Stimulated activated CD4-positive, alpha-beta T cell treated with anti-CD3 and anti-CD28 coated beads, TNF-alpha, amount 100 ng/mL, for 24 hours (primary cell): ENCODE measurements around the gene GJD3.
"Not testable (repeated sequence)": the region's sequence is repeated elsewhere in the genome, so short reads cannot be mapped to it uniquely, and the experiment has no call there.

Experiments used
- DNase-seq, 3 experiments: peaks; one replicate each; pipeline ENCODE4 v3.0.0-alpha.2; 2020; ENCODE audit warnings: low read depth in 3 of 3

Gene GJD3

DNA sequence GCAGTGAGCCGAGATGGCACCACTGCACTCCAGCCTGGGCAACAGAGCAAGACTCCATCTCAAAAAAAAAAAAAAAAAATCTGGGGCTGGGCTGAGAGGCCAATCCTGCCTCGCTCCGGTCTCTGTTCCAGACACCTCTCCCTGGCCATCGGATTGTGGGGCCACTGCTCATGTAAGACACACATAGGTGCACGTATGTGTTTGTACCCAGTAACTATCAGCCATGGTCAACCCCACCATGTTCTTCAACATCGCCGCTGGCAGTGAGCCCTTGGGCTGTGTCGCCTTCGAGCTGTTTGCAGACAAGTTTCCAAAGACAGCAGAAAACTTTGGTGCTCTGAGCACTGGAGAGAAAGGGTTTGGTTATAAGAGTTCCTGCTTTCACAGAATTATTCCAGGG lies 3.2 kb upstream of the GJD3 start:
- not testable (repeated sequence) for DNase-seq

DNA sequence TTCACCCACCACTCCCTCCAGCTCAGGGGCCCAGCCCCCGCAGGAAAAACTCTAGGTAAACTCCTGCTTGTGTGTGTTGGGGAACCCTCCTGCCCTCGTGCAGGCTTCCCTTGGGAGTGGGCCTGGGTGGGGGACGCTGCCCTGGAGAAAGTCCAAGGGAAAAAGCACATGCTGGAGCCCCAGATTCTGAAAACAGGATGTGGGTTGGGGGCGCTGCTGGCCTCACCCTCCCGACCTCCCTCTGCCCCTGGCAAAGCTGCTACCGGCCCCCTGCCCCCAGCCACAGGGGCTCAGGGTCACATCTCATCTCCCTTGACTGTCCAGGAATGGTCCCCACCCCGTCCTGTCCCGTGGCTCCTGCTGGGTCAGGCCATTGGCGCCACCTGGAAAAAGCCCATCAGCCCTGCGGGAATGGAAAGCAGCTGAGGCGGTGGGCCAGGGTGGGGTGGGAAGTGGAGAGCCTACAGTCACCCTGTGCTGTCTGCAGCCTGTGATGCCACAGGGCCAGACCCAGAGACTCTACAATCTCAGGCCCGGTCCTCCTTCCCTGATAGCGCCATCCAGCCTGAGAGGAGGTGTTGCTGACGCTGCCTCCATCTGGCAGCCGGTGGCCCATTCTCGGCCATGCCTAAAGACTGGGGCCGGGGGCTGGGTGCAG lies 2.5 kb upstream of the GJD3 start:
- no peak for DNase-seq

DNA sequence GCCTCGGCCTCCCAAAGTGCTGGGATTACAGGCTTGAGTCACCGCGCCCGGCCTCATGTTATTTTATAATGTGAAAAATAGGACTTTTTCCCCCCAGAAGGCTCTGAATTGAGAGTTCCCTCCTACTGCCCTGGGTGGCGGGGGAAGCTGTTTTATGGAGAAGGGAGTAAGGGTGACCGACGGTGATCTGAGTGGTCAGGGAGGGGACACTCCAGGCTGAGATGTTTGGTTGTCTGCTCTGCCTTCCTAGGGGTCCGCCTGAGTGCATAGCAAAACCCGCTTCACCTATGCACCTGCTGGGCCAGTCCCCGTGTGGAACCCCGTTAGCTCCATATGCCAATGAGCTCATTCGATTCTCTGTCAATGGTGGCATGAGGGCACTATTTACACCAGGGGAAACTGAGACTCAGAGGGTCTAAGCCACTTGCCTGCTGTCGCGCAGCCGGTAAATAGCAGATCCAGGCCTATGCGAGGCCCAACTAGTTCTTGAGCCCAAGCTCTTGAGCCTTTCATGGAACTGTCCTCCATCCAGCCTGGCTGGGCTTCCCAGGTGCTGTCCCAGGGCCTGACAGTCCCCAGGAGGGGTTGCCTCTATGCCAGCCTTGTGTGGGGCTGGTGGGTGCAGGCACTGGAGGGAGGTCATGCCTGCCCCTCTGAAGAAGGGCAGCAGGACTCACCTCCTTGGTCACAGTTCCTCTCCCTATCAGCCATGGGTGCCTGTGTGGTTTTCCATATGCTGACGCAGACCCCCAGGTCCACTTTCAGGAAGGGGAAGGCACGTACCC lies 1.7 kb upstream of the GJD3 start:
- DNase-seq = no peak

DNA sequence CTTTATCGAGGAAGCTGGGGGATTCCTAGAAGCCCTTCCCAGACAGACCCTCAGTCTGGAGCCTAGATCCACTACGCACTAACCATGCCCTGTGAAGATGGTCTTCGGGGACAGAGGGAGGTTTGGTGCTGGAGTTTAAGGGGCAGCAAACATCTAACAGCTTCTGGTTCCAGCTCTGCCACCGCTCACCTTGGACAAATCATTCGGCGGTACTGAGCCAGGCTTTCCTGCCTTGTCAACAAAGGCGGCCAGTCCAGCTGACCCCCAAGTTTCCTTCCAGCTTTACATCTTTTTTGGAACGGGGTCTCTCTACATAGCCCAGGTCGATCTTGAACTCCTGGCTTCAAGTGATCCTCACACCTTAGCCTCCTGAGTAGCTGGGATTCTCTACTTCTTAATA lies 369 bp upstream of the GJD3 start:
- DNase-seq = no peak

DNA sequence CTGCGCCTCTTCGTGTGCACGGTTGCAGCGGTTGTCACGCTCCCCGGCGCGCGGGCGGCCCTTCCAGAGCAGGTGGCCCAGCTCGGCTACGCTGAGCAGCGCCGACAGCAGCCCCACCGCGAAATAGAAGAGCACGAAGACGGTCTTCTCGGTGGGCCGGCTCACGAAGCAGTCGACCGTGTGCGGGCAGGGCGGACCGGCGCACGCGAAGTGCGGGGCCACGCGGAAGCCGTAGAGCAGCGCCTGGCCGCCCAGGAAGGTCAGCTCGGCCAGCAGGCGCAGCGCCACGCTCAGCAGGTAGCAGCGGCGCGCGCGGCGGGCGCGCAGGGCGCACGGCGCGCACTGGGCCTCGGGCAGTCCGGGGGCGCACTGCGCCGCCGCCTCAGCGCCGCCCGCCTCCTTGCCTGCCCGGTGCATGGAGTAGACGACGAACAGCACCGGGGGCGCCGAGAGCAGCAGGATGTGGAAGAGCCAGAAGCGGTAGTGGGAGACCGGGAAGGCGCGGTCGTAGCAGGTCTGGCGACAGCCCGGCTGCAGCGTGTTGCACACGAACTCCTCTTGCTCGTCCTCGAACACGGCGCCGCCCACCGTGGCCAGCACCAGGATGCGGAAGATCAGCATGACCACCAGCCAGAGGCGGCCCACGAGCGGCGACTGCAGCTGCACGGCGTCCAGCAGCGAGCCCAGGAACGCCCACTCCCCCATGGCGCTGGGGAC lies 1.3 kb downstream of the GJD3 start:
- DNase-seq = peak in 1 of 3 experiments; percentile 33

DNA sequence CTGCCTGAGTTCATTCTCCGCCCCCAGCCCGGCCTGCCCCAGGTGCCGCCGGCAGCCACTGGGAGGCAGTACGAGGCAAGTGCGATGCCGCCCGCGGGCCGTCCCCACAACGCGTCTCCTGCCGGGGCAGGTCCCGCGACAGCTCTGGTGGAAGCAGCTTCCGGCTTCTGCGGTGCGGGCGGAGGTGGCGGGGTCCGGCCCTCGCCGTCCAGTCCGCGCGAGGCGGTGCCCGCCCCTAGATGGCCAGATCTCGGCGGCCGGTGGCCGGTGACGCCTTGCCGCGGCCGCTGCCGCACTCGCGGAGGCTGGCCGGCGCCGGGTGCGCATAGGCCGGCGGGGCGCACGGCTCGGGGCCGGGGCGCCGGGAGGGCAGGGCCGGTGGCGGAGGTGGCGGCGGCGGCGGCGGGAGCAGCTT lies 1.8 kb downstream of the GJD3 start:
- DNase-seq = peak; percentile 71 to 90 (median 75)

DNA sequence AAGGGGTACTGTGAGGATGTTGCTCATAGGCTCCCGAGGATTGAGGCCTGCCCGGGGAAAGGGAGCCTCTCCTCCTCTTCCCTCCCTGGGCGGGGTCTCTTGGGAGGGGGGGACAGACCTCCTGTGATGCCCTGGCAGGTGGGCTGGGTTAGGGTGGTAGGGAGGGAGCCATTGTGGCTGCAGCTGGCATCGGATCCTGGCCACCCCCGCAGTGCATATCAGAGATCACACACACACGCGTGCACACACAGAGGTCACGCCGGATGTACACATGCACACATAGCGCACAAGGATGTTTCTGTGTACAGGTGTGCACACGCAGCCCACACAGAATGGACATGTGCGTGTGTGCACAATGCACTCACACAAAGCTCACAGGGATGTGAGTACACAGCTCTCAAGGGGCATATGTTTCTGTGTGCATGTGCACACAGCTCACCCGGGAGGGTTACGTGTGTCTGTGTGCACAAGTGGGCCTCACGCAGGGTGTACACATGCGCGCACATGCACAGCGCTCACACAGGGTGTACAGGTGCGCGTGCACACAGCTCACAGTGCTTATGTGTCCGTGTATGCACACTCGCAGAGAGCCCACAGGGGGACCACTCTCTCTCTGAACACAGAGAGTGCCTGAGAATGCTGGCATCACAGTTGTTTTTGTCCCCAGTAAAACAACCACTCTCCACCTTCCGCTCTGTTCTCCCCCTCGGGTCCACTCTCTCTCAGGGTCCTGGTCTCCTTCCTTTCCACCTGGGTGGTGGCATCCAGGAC lies 2.4 kb downstream of the GJD3 start:
- DNase-seq = no peak

DNA sequence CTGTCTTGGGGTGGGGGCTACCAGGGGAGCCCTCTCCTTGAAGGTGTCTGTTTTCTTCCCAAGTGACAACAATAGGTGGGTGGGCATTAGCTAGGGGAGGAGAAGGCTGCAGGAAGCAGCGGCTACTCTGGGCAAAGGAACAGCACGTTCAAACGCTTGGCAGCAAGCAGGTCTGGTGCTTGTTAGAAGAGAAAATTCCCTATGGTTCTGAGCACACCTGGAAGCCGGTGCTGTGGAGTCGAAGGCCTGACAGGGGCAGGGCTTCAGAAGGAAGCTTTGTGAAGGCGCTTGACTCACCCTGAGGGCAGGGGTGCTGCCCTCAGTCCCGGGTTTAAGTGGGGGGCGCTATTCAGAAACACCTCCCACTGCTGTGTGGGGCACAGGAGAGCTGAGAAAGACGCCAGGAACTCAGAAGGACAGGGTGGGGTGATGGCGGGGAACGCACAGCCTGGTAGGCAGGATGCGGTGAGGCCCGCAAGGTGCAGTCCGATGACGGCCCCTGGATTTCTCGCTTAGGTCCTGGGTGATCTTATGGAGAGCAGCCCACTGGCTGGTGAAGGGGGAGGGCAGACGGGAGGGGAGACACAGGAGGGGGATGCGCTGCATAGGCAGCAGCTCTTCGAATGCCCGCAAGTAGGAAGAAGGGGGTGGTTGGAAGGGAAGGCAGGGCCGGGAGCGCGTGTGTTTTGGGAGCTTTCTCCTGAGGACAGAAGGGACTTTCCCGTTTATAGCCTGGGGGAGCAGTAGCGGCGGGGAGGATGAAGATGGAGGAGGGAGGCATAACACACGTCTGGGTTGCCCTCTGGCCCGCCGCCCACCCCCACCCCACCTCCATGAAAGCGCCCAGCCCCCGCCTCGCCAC lies 3.2 kb downstream of the GJD3 start:
- no peak for DNase-seq

DNA sequence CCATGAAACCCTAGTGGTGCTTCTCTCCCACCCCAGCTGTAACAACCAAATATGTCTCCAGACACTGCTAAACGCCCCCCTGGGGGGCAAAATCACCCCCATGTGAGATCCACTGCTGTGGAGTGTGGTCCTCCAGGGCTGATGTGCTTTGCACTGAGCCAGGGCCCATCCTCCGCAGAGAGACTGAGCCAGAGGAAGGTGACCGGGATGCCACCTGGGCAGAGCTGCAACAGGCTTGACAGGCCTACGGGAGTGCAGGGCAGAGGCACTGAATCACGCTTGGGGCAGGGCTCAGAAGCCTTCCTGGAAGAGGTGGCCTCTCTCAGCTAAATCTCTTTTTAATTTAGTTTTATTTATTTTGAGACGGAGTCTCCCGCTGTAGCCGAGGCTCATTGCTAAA lies 4.4 kb downstream of the GJD3 start:
- DNase-seq = no peak

DNA sequence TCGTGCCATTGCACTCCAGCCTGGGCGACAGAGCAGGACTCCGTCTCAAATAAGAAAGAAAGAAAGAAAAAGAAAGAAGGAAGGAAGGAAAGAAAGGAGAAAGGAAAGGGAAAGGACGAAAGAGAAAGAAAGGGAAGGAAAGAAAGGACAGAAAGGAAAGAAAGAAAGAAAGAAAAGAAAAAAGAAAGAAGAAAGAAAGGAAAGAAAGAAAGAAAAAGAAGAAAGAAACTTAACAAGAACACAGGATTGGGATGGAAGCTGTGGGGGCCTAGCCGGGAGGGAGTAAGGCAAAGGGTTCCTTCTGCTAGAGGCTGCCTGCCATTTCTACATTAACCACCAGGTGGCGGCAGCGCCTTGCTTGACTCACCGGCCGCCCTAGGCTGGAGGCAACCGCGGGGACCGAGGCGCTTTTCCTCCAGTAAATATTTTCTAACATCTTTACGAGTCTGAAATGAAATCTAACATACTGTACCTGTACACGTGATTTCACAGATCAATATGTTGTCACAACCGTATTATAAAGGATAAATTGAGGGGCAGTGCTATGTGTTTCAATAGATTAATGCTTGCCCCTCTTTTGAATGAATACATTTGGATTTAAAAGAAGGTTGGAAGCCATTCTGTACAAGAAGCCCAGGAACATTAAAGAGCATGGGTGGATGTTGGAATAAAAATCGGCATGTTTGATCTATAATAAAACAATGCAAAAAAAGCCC lies 6.1 kb downstream of the GJD3 start:
- peak; percentile 79 to 89 (median 85) for DNase-seq

DNA sequence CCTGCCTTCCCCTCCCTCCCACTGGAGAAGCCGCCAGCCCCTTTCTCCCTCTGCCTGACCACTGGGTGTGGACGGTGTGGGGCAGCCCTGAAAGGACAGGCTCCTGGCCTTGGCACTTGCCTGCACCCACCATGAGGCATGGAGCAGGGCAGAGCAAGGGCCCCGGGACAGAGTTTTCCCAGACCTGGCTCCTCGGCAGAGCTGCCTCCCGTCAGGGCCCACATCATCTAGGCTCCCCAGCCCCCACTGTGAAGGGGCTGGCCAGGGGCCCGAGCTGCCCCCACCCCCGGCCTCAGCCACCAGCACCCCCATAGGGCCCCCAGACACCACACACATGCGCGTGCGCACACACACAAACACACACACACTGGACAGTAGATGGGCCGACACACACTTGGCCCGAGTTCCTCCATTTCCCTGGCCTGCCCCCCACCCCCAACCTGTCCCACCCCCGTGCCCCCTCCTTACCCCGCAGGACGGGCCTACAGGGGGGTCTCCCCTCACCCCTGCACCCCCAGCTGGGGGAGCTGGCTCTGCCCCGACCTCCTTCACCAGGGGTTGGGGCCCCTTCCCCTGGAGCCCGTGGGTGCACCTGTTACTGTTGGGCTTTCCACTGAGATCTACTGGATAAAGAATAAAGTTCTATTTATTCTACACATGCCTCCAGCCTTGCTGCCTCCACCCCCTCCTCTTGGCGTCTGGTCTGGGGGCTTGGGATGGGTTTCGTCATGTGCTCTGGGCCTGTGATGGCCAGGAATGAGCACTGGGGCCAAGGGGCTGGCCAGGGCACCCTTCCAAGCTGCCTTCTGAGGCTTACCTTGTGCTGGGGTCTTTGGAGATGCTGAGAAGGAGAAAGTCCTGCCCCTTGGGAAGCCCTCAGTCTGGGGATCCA lies 7.3 kb downstream of the GJD3 start:
- DNase-seq = no peak

DNA sequence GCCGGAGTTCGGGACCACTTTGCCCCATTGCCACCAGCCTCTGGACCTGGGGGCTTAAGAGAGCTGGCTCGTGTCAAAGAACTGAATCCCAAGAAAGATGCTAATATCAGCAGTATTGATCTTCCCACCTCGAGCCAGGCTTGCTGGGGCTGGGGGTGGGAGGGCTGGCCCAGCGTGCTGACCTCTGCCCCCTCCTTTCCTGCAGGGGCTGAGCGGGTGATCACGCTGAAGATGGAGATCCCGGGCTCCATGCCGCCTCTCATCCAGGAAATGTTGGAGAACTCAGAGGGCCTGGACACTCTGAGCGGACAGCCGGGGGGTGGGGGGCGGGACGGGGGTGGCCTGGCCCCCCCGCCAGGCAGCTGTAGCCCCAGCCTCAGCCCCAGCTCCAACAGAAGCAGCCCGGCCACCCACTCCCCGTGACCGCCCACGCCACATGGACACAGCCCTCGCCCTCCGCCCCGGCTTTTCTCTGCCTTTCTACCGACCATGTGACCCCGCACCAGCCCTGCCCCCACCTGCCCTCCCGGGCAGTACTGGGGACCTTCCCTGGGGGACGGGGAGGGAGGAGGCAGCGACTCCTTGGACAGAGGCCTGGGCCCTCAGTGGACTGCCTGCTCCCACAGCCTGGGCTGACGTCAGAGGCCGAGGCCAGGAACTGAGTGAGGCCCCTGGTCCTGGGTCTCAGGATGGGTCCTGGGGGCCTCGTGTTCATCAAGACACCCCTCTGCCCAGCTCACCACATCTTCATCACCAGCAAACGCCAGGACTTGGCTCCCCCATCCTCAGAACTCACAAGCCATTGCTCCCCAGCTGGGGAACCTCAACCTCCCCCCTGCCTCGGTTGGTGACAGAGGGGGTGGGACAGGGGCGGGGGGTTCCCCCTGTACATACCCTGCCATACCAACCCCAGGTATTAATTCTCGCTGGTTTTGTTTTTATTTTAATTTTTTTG lies 8.5 kb downstream of the GJD3 start:
- no peak for DNase-seq

DNA sequence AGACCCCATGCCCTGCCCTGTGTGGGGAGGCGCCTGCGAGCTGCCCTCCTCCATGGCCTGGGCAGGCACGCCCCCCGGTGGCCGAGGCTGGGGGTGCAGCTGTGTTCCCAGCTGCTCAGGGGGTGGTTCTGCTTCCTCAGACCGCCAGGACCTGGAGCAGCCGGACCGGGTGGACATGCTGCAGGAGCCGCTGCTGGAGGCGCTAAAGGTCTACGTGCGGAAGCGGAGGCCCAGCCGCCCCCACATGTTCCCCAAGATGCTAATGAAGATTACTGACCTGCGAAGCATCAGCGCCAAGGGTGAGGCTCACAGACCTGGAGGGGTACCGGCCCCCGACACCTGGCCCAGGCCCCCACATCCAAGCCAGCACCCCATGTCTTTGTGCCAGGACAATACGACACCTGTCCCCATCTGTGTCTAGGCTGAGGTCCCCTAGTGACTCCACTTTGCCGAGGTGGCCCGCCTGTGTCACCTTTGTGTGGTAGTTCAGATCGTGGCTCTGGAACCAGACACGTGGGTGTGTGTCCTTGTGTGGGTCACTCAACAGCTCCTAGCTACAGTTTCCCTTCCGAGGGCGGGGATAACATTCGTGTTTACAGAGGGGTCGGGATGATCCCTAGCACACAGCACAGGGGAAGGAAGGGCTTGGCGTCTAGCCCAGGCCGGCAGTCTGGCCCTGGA lies 9.3 kb downstream of the GJD3 start:
- peak; percentile 62 to 73 (median 68) for DNase-seq

DNA sequence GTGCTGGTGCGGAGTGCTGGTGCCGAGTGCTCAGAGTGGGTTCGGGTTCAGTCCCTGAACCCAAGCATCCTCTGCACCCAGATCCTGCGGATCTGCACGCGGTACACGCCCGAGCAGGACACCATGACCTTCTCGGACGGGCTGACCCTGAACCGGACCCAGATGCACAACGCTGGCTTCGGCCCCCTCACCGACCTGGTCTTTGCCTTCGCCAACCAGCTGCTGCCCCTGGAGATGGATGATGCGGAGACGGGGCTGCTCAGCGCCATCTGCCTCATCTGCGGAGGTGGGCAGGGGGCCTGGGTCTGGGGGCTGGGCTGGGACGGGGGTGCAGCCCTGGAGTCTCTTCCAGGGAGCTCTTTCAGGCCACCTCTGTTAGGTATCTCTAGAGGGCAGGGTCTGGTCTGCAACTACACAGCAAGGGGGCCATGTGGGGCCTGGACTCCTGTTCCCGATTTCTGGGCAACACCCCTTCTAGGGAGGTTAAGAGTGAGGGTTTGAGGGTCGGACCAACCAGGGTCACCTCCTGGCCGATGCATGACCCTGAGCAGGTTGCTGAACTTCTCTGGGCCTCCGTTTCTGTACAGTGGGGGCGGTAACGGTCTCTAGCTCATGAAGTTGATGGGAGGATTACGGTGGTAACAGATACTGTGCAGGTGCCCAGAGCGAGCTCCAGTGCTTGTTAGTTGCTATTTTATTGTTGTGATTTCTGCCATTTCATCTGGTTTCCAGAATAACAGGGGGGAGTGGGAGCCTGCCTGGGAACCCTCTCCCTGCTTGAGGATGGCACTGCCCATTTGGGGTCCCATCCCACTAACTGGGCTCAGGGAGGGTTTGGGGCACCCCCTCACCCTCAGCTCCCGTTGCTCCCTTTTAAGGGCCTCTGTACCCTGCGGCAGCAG lies 10.1 kb downstream of the GJD3 start:
- no peak for DNase-seq

DNA sequence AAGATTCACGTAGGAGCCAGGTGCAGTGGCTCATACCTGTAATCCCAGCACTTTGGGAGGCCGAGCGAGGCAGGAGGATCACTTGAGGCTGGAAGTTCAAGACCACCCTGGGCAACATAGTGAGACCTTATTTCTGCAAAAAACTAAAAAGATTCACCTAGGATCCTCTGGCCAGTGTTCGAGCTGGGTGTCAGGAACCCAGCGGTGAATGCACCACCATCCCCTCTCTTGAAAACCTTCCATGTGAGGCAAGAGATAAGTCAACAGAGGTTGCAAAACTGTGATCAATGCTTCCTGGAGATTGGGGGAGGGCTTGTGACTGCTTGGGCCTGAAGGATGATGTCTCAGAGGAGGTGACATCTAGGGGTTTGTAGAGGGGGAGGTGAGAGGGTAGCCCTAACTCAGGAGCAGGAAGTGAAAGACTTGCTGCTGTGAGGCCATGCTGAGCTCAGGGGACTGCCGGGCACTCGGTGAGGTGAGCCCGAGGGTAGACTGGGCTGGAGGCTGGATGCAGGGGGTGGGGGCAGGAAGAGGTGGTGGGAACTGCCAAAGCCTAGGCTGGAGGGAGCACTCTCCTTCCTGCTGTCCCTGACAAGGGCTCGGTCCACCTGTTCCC lies 11.7 kb downstream of the GJD3 start:
- DNase-seq = no peak

DNA sequence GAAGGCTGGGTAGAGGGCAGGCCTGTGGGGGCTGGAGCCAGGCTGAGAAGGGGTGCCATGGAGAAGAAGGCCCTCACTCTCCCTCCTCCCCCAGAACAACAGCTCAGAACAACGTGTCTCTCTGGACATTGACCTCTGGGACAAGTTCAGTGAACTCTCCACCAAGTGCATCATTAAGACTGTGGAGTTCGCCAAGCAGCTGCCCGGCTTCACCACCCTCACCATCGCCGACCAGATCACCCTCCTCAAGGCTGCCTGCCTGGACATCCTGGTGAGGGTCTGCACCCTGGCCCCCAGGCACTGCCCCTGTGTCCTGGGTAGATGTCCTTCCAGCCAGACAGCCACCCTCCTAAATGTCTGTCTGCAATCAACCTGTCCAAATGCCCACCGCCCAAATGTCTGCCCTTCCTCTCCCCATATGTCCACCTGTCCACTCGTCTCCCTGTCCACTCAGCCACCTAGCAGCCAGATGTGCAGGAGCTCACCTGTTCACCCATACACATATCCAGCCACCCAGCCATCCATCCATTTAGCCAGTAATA lies 12.2 kb downstream of the GJD3 start:
- DNase-seq = no peak
